ENCODE results near the gene P3H1.
A peak's percentile ranks its signal among the peaks of the same experiment; 100 is the strongest.
"Not testable (repeated sequence)": the region's sequence is repeated elsewhere in the genome, so short reads cannot be mapped to it uniquely, and the experiment has no call there.

P3H1 gene

GRCh38 chr1:42730002-42730401, 36.8 kb downstream of the P3H1 start:
- DNase-seq (ENCODE audit: low spot score) = no peak

GRCh38 chr1:42725820-42726219, 41.0 kb downstream of the P3H1 start:
- DNase-seq (ENCODE audit: low spot score) = not testable (repeated sequence)

GRCh38 chr1:42723511-42723910, 43.3 kb downstream of the P3H1 start:
- peak; percentile 37 for DNase-seq (ENCODE audit: low spot score)

- not testable (repeated sequence) for DNase-seq (ENCODE audit: low spot score)
Observed at GRCh38 chr1:42722403-42722802, 44.4 kb downstream of the P3H1 start.

GRCh38 chr1:42721926-42722325, 44.9 kb downstream of the P3H1 start:
- no peak for DNase-seq (ENCODE audit: low spot score)

- peak; percentile 70 for DNase-seq (ENCODE audit: low spot score)
Observed at GRCh38 chr1:42720868-42721267, 46.0 kb downstream of the P3H1 start.

DNA sequence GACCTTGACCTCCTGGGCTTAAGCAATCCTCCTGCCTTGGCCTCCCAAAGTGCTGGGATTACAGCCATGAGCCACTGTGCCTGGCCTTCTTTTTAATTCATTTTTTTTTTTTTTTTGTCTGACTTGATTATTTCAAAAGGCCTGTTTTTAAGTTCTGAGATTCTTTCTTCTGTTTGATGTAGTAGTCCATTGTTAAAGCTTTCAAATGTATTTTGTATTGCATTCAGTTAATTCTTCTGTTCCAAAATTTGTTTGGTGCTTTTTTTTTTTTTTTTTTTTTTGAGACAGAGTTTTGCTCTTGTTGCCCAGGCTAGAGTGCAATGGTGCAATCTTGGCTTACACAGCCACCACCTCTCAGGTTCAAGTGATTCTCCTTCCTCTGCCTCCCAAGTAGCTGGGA, 52.4 kb downstream of the P3H1 start:
- not testable (repeated sequence) for DNase-seq (ENCODE audit: low spot score)

DNA sequence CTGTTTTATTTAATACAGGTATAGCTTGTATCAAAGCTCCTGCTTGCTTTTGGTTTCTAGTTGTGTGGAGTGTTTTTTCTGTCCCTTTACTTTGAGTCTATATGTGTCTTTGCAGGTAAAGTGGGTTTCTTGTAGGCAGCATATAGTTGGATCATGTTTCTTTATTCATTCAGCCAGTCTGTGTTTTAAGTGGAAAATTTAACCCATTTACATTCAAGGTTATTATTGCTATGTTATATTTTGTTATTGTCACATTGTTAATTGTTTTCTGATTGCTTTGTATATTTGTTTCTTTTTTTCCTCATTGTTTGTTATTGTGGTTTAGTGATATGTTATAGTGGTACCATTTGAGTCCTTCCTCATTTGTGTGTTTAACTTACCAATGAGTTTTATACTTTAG, 53.5 kb downstream of the P3H1 start:
- DNase-seq (ENCODE audit: low spot score) = no peak

- DNase-seq (ENCODE audit: low spot score) = not testable (repeated sequence)
Observed at GRCh38 chr1:42712808-42713207, 54.0 kb downstream of the P3H1 start.

- DNase-seq (ENCODE audit: low spot score) = no peak
Observed at GRCh38 chr1:42703888-42704464, 62.9 kb downstream of the P3H1 start.

DNA sequence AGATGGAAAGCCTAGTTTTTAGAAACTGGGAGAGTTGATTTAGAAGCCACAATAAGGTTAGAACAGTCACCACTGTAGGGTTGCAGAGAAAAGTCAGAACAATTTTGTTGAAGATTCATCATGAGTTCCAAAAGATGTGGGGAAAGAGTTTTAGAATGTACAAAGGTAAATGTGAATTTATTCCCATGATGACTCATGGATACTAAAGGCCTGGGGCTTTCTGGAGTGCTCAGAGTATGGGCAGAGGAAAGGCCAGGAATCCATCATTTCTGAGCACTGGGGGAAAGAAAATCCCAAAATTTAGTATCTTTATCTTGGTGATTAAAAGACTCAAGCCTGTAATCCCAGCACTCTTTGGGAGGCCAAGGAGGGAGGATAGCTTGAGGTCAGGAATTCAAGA, 66.8 kb downstream of the P3H1 start:
- no peak for DNase-seq (ENCODE audit: low spot score)

DNA sequence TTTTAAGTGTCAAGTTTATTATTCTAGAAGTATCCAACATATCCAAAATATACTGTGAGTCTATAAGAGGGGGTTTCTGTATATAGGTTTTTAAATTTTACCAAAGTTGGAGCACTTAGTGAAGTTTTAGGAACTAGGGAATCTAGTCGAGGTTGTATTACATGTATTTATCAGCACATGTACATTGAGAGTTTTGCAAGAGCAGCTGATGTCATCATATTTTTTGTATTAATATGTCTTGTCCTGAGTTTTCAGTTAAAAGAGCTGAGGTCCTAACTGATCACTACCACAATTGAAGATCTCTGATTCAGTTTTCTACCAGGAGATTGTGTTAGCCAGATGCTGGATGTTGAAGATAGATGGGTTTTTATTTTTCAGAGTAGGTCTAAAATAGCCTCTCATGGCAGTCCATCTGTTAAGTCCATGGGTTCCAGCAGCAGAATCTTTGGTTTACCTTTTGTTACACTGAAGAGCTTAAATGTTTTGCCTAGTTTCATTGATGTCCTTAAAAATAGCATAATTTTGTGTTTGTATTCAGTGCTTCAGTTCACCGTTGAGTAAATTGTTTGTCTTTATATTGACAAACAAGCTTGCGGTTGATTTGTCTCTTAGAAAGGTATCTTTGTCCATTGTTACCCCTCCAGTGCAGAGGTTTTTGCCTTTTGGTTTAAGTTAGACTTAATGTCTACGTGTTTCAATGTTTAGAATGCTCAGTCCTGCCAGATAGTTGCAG, 68.6 kb downstream of the P3H1 start:
- no peak for DNase-seq (ENCODE audit: low spot score)

Measured in kidney tubule cell (primary cell).